ENCODE data around the gene EPHA3.

DNA sequence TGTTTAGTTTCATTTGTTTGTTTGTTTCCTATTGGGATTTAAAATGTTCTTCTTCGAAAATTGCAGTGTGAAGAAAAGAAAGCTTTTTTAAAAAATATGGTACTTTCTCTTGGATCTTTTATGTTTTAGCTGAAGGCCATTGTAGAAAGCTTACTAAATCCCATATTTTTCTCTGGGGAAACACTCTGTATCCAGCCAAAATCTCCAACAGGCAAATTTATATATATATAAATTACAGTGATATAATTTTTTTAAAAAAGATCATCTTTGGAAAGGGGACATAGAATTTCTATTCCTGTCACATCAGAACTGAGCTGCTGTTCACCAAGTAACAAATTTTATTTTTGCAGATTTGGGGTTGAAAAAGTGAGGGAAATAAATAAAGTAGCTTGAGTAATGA is 19.6 kb upstream of the EPHA3 start:
- TF ChIP-seq EP300 (conservative IDR thresholded peaks at IDR 0.05; ENCODE audit: poor library complexity, severe bottlenecking) (no peak), CTCF (IDR thresholded peaks at IDR 0.05; ENCODE audit: poor library complexity, severe bottlenecking) (no peak), POLR2AphosphoS5 (IDR thresholded peaks at IDR 0.05) (no peak), TAF1 (IDR thresholded peaks at IDR 0.05; ENCODE audit: low read depth) (no peak), RAD21 (conservative IDR thresholded peaks at IDR 0.05) (no peak), MXI1 (conservative IDR thresholded peaks at IDR 0.05; ENCODE audit: poor library complexity, severe bottlenecking) (no peak), EZH2 (IDR thresholded peaks at IDR 0.05; ENCODE audit: borderline replicate concordance, insufficient read depth, low read length, poor library complexity, severe bottlenecking) (no peak), REST (IDR thresholded peaks at IDR 0.05; ENCODE audit: borderline replicate concordance) (no peak), SMC3 (conservative IDR thresholded peaks at IDR 0.05; ENCODE audit: poor library complexity) (no peak)
